CD14-positive monocyte (primary cell): ENCODE results near the gene ACSS3. TPM values are rescaled to one million over a fixed set of nuclear protein-coding genes. Genes with fewer than 3 reads are reported as not detected.

Source experiments
- DNase-seq, 3 donors: peaks; one replicate each; pipeline ENCODE4 v3.0.0-alpha.2; 2011 to 2022
- H2AFZ ChIP-seq: 2 replicates; pipeline ENCODE4 v1.6.0; 2012; ENCODE audit warnings: mild to moderate bottlenecking, low read depth, low read length, inconsistent platforms; ENCODE audit not compliant: insufficient read depth, poor library complexity, severe bottlenecking
- H3K27ac ChIP-seq, 2 donors: 1 replicate in 1 of 2; 2 replicates in 1 of 2; pipeline ENCODE4 v1.5.1; 2012 to 2013; ENCODE audit warnings: low read length in 2 of 2, control low read depth in 1 of 2, inconsistent platforms in 1 of 2, low read depth in 1 of 2, mild to moderate bottlenecking in 1 of 2
- H3K27me3 ChIP-seq, 2 donors: one replicate each; pipeline versions ENCODE4 v1.6.0 to v1.6.1; 2011 to 2013; ENCODE audit warnings: low read length in 2 of 2; ENCODE audit not compliant: control insufficient read depth in 2 of 2, insufficient read depth in 2 of 2
- H3K36me3 ChIP-seq, 2 donors: replicated peaks in 1 of 2; 1 replicate in 1 of 2; 2 replicates in 1 of 2; pipeline versions ENCODE4 v1.5.1 to v1.6.1; 2012 to 2013; ENCODE audit warnings: low read length in 2 of 2, control low read depth in 1 of 2, inconsistent platforms in 1 of 2, mild to moderate bottlenecking in 1 of 2; ENCODE audit not compliant: insufficient read depth in 2 of 2, control insufficient read depth in 1 of 2
- H3K4me1 ChIP-seq, 2 donors: 1 replicate in 1 of 2; 2 replicates in 1 of 2; pipeline versions ENCODE4 v1.5.1 to v1.6.1; 2012 to 2013; ENCODE audit warnings: low read length in 2 of 2, control low read depth in 1 of 2, inconsistent platforms in 1 of 2, mild to moderate bottlenecking in 1 of 2, moderate library complexity in 1 of 2; ENCODE audit not compliant: insufficient read depth in 2 of 2, control insufficient read depth in 1 of 2
- H3K4me2 ChIP-seq: replicated peaks from 2 replicates; pipeline ENCODE3; 2012; ENCODE audit warnings: low read length, moderate library complexity, mild to moderate bottlenecking; ENCODE audit not compliant: poor library complexity, severe bottlenecking; ENCODE audit errors: extremely low read depth
- H3K4me3 ChIP-seq, 3 experiments: fragments of 200-600 bp in 1 of 3; sonication (generic) in 1 of 3; replicated peaks in 1 of 3; 1 replicate in 2 of 3; 2 replicates in 1 of 3; pipeline ENCODE4 v1.5.1; 2011 to 2013; ENCODE audit warnings: low read length in 3 of 3, mild to moderate bottlenecking in 3 of 3, control low read depth in 2 of 3, low read depth in 2 of 3, inconsistent platforms in 1 of 3, moderate library complexity in 1 of 3
- H3K79me2 ChIP-seq: 2 replicates; pipeline ENCODE4 v1.6.0; 2012; ENCODE audit warnings: mild to moderate bottlenecking, control low read depth, inconsistent platforms, low read length, moderate library complexity; ENCODE audit not compliant: insufficient read depth
- H3K9ac ChIP-seq: 2 replicates; pipeline ENCODE4 v1.6.0; 2017; ENCODE audit warnings: low read length, mild to moderate bottlenecking; ENCODE audit not compliant: insufficient read depth, poor library complexity, severe bottlenecking
- H3K9me3 ChIP-seq, 2 donors: replicated peaks in 1 of 2; 1 replicate in 1 of 2; 2 replicates in 1 of 2; pipeline versions ENCODE4 v1.5.1 to v1.6.1; 2012 to 2013; ENCODE audit warnings: low read length in 2 of 2, control low read depth in 1 of 2; ENCODE audit not compliant: control insufficient read depth in 1 of 2, insufficient read depth in 1 of 2
- H4K20me1 ChIP-seq: 2 replicates; pipeline ENCODE4 v1.6.0; 2012; ENCODE audit warnings: mild to moderate bottlenecking, low read length, control low read depth, moderate library complexity; ENCODE audit not compliant: insufficient read depth
- H3K27ac Mint-ChIP-seq, 7 donors: one replicate each; pipeline ENCODE4 v1.8.0; 2020; ENCODE audit warnings: mild to moderate bottlenecking in 7 of 7, mixed read lengths in 7 of 7, moderate library complexity in 6 of 7, inconsistent platforms in 2 of 7
- H3K27me3 Mint-ChIP-seq, 3 donors: one replicate each; pipeline ENCODE4 v1.8.0; 2021 to 2022; ENCODE audit warnings: low read depth in 3 of 3, mild to moderate bottlenecking in 3 of 3, mixed read lengths in 3 of 3, moderate library complexity in 3 of 3, inconsistent platforms in 1 of 3
- H3K36me3 Mint-ChIP-seq, 2 donors: one replicate each; pipeline ENCODE4 v1.8.0; 2020; ENCODE audit warnings: mixed read lengths in 2 of 2, inconsistent platforms in 1 of 2, mild to moderate bottlenecking in 1 of 2
- H3K4me1 Mint-ChIP-seq: one replicate; pipeline ENCODE4 v1.8.0; 2020; ENCODE audit warnings: mild to moderate bottlenecking, mixed read lengths
- H3K4me3 Mint-ChIP-seq, 2 donors: one replicate each; pipeline ENCODE4 v1.8.0; 2020; ENCODE audit warnings: mild to moderate bottlenecking in 2 of 2, mixed read lengths in 2 of 2, moderate library complexity in 1 of 2
- H3K9me3 Mint-ChIP-seq, 7 donors: one replicate each; pipeline ENCODE4 v1.8.0; 2020 to 2022; ENCODE audit warnings: mixed read lengths in 7 of 7, mild to moderate bottlenecking in 6 of 7, moderate library complexity in 6 of 7, inconsistent platforms in 2 of 7
- CTCF ChIP-seq: fragments of 200-600 bp; IDR thresholded peaks from one replicate; pipeline ENCODE4 v1.8.0; 2022; ENCODE audit warnings: antibody characterized with exemption, mild to moderate bottlenecking
- WGBS: methylation state at CpG from one replicate; pipeline ENCODE4 v1.1.5; 2013; ENCODE audit warnings: missing lambda C conversion rate; ENCODE audit not compliant: insufficient coverage; 5-methylcytosine and 5-hydroxymethylcytosine counted together
- intact Hi-C, 2 donors: fragments of 100-400 bp; cut with micrococcal nuclease; formaldehyde crosslinking; loops; one replicate each; pipeline versions ENCODE4 v1.15.0 to v1.15.1; 2023
- polyA plus RNA-seq, 3 donors: library from polyadenylated mRNA; depleted of rRNA in 1 of 3; unstranded in 2 of 3; stranded (reverse) in 1 of 3; fragments of 300-500 nt in 2 of 3; fragments of >200 nt in 1 of 3; fragmentation: Illumina TruSeq in 2 of 3; gene quantifications; 1 replicate in 2 of 3; 2 replicates in 1 of 3; pipeline ENCODE4 v1.2.3, GENCODE V29; 2012 to 2021

Gene ACSS3
- polyA plus RNA-seq, 3 donors, result 0.09 to 0.16 TPM; not detected in 1

GRCh38 chr12:81181691-81182090, 103.8 kb downstream of the ACSS3 start:
- no peaks in the 10 kb centered on the region for H3K27me3 ChIP-seq
- no peak for TF ChIP-seq CTCF
- H3K4me3 ChIP-seq, result no peak overlapping the region
- no peak overlapping the region for H2AFZ ChIP-seq
- no CpG with 5 or more reads among the region's 2 CpGs for WGBS
- DNase-seq, result no peak
- Mint-ChIP-seq H3K27ac (no peak overlapping the region), H3K4me3 (no peak overlapping the region), H3K4me1 (no peaks in the 10 kb centered on the region), H3K36me3 (no peaks in the 10 kb centered on the region), H3K27me3 (no peaks in the 10 kb centered on the region), H3K9me3 (peaks cover 2 to 9% (median 5%) of the 10 kb centered on the region in 7 donors)
- no peak overlapping the region for H3K27ac ChIP-seq
- H3K9me3 ChIP-seq, result peaks cover 0 to 2% of the 10 kb centered on the region in 2 donors
- no peak overlapping the region for H3K4me2 ChIP-seq
- H3K9ac ChIP-seq, result no peak overlapping the region
- no peaks in the 10 kb centered on the region for H3K36me3 ChIP-seq
- intact Hi-C loops, result no loop called here
- H4K20me1 ChIP-seq, result no peaks in the 10 kb centered on the region
- H3K79me2 ChIP-seq, result no peaks in the 10 kb centered on the region
- H3K4me1 ChIP-seq, result no peaks in the 10 kb centered on the region

- no peak overlapping the region for H3K4me3 ChIP-seq
- no peak overlapping the region for H3K9ac ChIP-seq
- TF ChIP-seq CTCF, result no peak
- no peak for DNase-seq
- Mint-ChIP-seq H3K4me1 (no peaks in the 10 kb centered on the region), H3K36me3 (no peaks in the 10 kb centered on the region), H3K4me3 (no peak overlapping the region), H3K27me3 (peaks cover 0 to 3% (median 0%) of the 10 kb centered on the region in 3 donors), H3K27ac (no peak overlapping the region), H3K9me3 (peaks cover 0 to 2% (median 0%) of the 10 kb centered on the region in 7 donors)
- H3K79me2 ChIP-seq, result no peaks in the 10 kb centered on the region
- H2AFZ ChIP-seq, result no peak overlapping the region
- H3K9me3 ChIP-seq, result no peaks in the 10 kb centered on the region
- no peak overlapping the region for H3K4me2 ChIP-seq
- intact Hi-C loops, result no loop called here
- no peak overlapping the region for H3K27ac ChIP-seq
- no peaks in the 10 kb centered on the region for H4K20me1 ChIP-seq
- no peaks in the 10 kb centered on the region for H3K4me1 ChIP-seq
- H3K36me3 ChIP-seq, result no peaks in the 10 kb centered on the region
- 100% methylated on average over 1 of the region's 1 CpG for WGBS
- no peaks in the 10 kb centered on the region for H3K27me3 ChIP-seq
Measured at GRCh38 chr12:81187686-81188085, 109.8 kb downstream of the ACSS3 start.
